CD4-positive, alpha-beta memory T cell (primary cell): ENCODE measurements around the gene ATN1. TPM values are rescaled to one million over a fixed set of nuclear protein-coding genes. Genes with fewer than 3 reads are reported as not detected.

Experiments used
- CTCF ChIA-PET: fragments of 350-600 bp; sonication (Branson Sonifier 250); formaldehyde crosslinking; loops from one replicate; lab custom pipeline; 2021; ENCODE audit warnings: inconsistent platforms; ENCODE audit not compliant: partially characterized antibody; lab: Charles Lee
- POLR2A ChIA-PET: fragments of 350-600 bp; sonication (Branson Sonifier 250); formaldehyde crosslinking; loops from one replicate; lab custom pipeline; 2021; ENCODE audit not compliant: partially characterized antibody; lab: Charles Lee
- DNase-seq, 5 donors: peaks; one replicate each; pipeline versions ENCODE4 v3.0.0 to v3.0.0-alpha.2; 2020 to 2022; ENCODE audit warnings: mixed read lengths in 1 of 5
- H3K27ac ChIP-seq: one replicate; pipeline ENCODE4 v1.7.0; 2013; ENCODE audit warnings: low read depth, low read length
- H3K27me3 ChIP-seq: 2 replicates; pipeline ENCODE4 v1.7.0; 2013; ENCODE audit warnings: mild to moderate bottlenecking, low read length, moderate library complexity; ENCODE audit not compliant: insufficient read depth
- H3K36me3 ChIP-seq: 2 replicates; pipeline ENCODE4 v1.7.0; 2013; ENCODE audit warnings: mild to moderate bottlenecking, low read length, moderate library complexity; ENCODE audit not compliant: insufficient read depth
- H3K4me1 ChIP-seq: 2 replicates; pipeline ENCODE4 v1.7.0; 2013; ENCODE audit warnings: mild to moderate bottlenecking, low read length, moderate library complexity; ENCODE audit not compliant: insufficient read depth
- H3K4me3 ChIP-seq, 2 donors: one replicate each; pipeline ENCODE4 v1.7.0; 2013; ENCODE audit warnings: low read length in 2 of 2, mild to moderate bottlenecking in 1 of 2
- H3K9me3 ChIP-seq, 2 donors: one replicate each; pipeline ENCODE4 v1.7.0; 2013; ENCODE audit warnings: low read length in 2 of 2, control low read depth in 1 of 2; ENCODE audit not compliant: control insufficient read depth in 1 of 2
- H3K27ac Mint-ChIP-seq, 7 donors: one replicate each; pipeline ENCODE4 v1.8.0; 2020 to 2021; ENCODE audit warnings: mixed read lengths in 7 of 7, mild to moderate bottlenecking in 6 of 7, inconsistent platforms in 3 of 7, moderate library complexity in 3 of 7
- H3K27me3 Mint-ChIP-seq, 2 donors: one replicate each; pipeline ENCODE4 v1.8.0; 2020 to 2021; ENCODE audit warnings: mixed read lengths in 2 of 2
- H3K36me3 Mint-ChIP-seq, 2 donors: one replicate each; pipeline ENCODE4 v1.8.0; 2020 to 2021; ENCODE audit warnings: mixed read lengths in 2 of 2, inconsistent platforms in 1 of 2, mild to moderate bottlenecking in 1 of 2
- H3K4me1 Mint-ChIP-seq, 4 donors: one replicate each; pipeline ENCODE4 v1.8.0; 2020 to 2021; ENCODE audit warnings: mixed read lengths in 4 of 4, mild to moderate bottlenecking in 1 of 4
- H3K4me3 Mint-ChIP-seq, 8 donors: one replicate each; pipeline ENCODE4 v1.8.0; 2020 to 2021; ENCODE audit warnings: mixed read lengths in 8 of 8, mild to moderate bottlenecking in 7 of 8, moderate library complexity in 6 of 8, inconsistent platforms in 3 of 8
- H3K9me3 Mint-ChIP-seq, 8 donors: one replicate each; pipeline ENCODE4 v1.8.0; 2020 to 2021; ENCODE audit warnings: mixed read lengths in 8 of 8, mild to moderate bottlenecking in 5 of 8, inconsistent platforms in 3 of 8, moderate library complexity in 1 of 8
- intact Hi-C: fragments of 100-400 bp; cut with micrococcal nuclease; formaldehyde crosslinking; loops from one replicate; pipeline ENCODE4 v1.15.1; 2023
- polyA plus RNA-seq, 2 donors: library from polyadenylated mRNA; unstranded; fragments of 300-500 nt; fragmentation: Illumina TruSeq; gene quantifications; one replicate each; pipeline ENCODE4 v1.2.3, GENCODE V29; 2021
- total RNA-seq, 2 experiments: library from RNA; stranded (reverse); gene quantifications; one replicate each; pipeline ENCODE4 v1.2.3, GENCODE V29; 2021

Gene ATN1
- total and polyA plus RNA-seq, 4 experiments from 2014 or later = 0.16 to 33.0 (median 16.7) TPM

DNA sequence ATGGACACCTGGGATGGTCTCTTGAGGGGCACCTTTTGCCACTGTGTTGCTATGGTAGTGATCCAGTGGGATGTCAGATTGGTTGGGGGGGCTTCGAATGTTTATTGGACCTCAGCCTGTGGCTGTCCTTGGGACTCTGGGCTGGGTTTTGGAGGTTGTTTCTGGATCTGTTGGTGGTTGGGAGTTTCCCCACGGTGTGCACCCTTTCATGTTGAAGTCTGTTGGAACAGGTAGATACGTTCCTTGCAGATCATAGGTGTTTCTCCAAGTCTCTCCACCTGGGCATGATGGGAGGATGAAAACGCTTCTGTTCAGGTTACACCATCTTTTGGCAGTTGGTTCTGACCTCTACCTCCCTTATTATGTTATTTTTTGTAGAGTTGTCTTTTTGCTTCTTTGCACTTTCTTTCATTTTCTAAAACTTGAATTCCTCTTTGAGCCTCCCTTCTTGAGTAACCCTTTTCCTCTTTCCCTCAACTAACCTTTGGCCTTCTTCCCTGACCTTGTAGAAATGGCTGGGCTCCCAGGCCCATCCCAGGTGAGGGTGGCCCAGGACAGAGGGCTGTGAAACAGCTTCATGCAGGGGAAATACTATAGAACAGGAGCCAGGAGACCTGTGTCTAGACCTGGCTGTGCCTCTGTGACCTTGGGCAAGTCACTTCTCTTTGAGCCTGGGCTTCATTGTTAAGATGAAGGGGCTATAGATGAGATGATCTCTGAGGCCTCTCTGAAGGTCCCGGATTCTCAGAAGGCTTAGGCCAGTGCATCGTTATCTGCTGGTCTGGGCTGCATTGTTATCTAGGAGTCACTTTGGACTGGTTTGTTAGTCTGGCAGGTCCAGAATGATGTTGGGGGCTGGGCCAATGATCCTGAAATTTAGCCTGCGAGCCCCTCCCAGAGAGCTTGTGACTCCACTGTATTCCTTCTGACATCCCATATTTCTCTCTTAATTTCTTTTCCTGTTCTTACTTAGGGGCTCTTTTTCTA, 2.0 kb downstream of the ATN1 start:
- peak overlapping the region; percentile 67 for H3K27ac ChIP-seq
- no peaks in the 10 kb centered on the region for H3K9me3 ChIP-seq
- no peaks in the 10 kb centered on the region for H3K27me3 ChIP-seq
- H3K36me3 Mint-ChIP-seq = peaks cover 0 to 18% of the 10 kb centered on the region in 2 donors
- ChIA-PET CTCF (interaction anchor here (0.7 to 1.8 kb wide), 6 partner anchors 8 to 181 kb away, joined by 3 to 11 read pairs (median 6); partner anchors contain the start of genes C12orf57, RNU7-1 and SPSB2), POLR2A (interaction anchor here (0.8 to 17.5 kb wide), 14 partner anchors 7 to 89 kb away, joined by 3 to 280 read pairs (median 4); partner anchors contain the start of genes C12orf57, ENO2, LPCAT3 and LRRC23)
- H3K9me3 Mint-ChIP-seq = no peaks in the 10 kb centered on the region
- peaks cover 42% of the 10 kb centered on the region for H3K4me1 ChIP-seq
- DNase-seq = peak in 1 of 5 donors; percentile 40
- peaks cover 30 to 65% (median 41%) of the 10 kb centered on the region in 4 donors for H3K4me1 Mint-ChIP-seq
- peak overlapping the region in 1 of 2 donors; percentile 14 for H3K4me3 ChIP-seq
- peaks cover 6% of the 10 kb centered on the region for H3K36me3 ChIP-seq
- peak overlapping the region; percentile 82 to 96 (median 94) for H3K27ac Mint-ChIP-seq
- intact Hi-C loops = no loop called here
- H3K27me3 Mint-ChIP-seq = no peaks in the 10 kb centered on the region
- H3K4me3 Mint-ChIP-seq = peak overlapping the region; percentile 71 to 93 (median 88)

DNA sequence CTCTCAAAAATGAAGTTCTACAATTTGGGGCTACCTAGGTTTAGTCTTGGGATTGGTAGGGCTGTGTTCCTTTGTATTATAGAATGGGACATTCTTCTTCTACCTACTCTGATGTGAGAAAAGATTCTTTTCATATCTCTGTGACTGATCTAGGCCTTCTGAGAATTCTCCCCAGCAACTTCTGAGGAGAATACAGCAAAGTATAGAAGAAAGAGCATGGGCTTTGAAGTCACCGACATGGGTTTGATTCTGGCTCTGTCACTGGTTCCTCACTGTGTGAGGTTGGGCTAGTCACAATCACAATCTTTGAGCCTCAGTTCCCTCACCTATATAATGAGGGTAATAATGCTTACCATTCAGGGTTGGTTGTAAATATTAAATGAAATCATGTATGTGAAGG, 5.0 kb downstream of the ATN1 start:
- Mint-ChIP-seq H3K4me3 (no peak overlapping the region), H3K27me3 (no peaks in the 10 kb centered on the region), H3K4me1 (peaks cover 36 to 71% (median 41%) of the 10 kb centered on the region in 4 donors), H3K36me3 (peaks cover 6 to 34% of the 10 kb centered on the region in 2 donors), H3K9me3 (peaks cover 0 to 2% (median 0%) of the 10 kb centered on the region in 8 donors), H3K27ac (peak overlapping the region; percentile 47 to 99 (median 90))
- Histone ChIP-seq H3K9me3 (no peaks in the 10 kb centered on the region), H3K27me3 (no peaks in the 10 kb centered on the region), H3K36me3 (peaks cover 6% of the 10 kb centered on the region), H3K4me3 (no peak overlapping the region), H3K27ac (peak overlapping the region; percentile 21), H3K4me1 (peaks cover 45% of the 10 kb centered on the region)
- DNase-seq = peak in 1 of 5 donors; percentile 24
- CTCF ChIA-PET = interaction anchor here (0.8 to 2.1 kb wide), 5 partner anchors 9 to 180 kb away, joined by 3 to 9 read pairs (median 4); partner anchors contain the start of gene SPSB2
- intact Hi-C loops = no loop called here
- POLR2A ChIA-PET = interaction anchor here (1.2 to 17.5 kb wide), 2 partner anchors 14 to 29 kb away, joined by 7 to 280 read pairs; partner anchors contain the start of genes C12orf57, PTPN6 and RNU7-1

GRCh38 chr12:6934110-6934509, 6.4 kb downstream of the ATN1 start:
- peak in 1 of 5 donors; percentile 23 for DNase-seq
- no peak overlapping the region for H3K4me3 ChIP-seq
- H3K27ac ChIP-seq = no peak overlapping the region
- no peaks in the 10 kb centered on the region for H3K27me3 ChIP-seq
- CTCF ChIA-PET = interaction anchor here (1.3 to 8.2 kb wide), 4 partner anchors 10 to 62 kb away, joined by 4 to 77 read pairs (median 6); partner anchors contain the start of genes C12orf57, RNU7-1 and SPSB2
- Mint-ChIP-seq H3K4me3 (peak overlapping the region in 1 of 8 donors; percentile 35), H3K4me1 (peaks cover 33 to 72% (median 42%) of the 10 kb centered on the region in 4 donors), H3K27me3 (no peaks in the 10 kb centered on the region), H3K36me3 (peaks cover 6 to 33% of the 10 kb centered on the region in 2 donors), H3K27ac (peak overlapping the region in 6 of 7 donors; percentile 32 to 99 (median 62)), H3K9me3 (peaks cover 0 to 2% (median 0%) of the 10 kb centered on the region in 8 donors)
- peaks cover 6% of the 10 kb centered on the region for H3K36me3 ChIP-seq
- POLR2A ChIA-PET = interaction anchor here (0.6 to 17.5 kb wide), 6 partner anchors 8 to 60 kb away, joined by 3 to 280 read pairs (median 4); partner anchors contain the start of genes ATN1, C12orf57, ENO2 and PTPN6
- peaks cover 45% of the 10 kb centered on the region for H3K4me1 ChIP-seq
- intact Hi-C loops = no loop called here
- H3K9me3 ChIP-seq = no peaks in the 10 kb centered on the region

- H3K4me1 ChIP-seq = peaks cover 35% of the 10 kb centered on the region
- H3K27ac ChIP-seq = peak overlapping the region; percentile 95
- Mint-ChIP-seq H3K9me3 (peaks cover 0 to 2% (median 0%) of the 10 kb centered on the region in 8 donors), H3K27ac (peak overlapping the region; percentile 72 to 99 (median 92)), H3K4me1 (peaks cover 26 to 61% (median 38%) of the 10 kb centered on the region in 4 donors), H3K27me3 (no peaks in the 10 kb centered on the region), H3K4me3 (peak overlapping the region in 7 of 8 donors; percentile 27 to 55 (median 49)), H3K36me3 (peaks cover 6 to 33% of the 10 kb centered on the region in 2 donors)
- intact Hi-C loops = no loop called here
- ChIA-PET CTCF (interaction anchor here (1.1 to 18.5 kb wide), 4 partner anchors 11 to 253 kb away, joined by 3 to 774 read pairs (median 41); partner anchors contain the start of gene SPSB2), POLR2A (interaction anchor here (0.9 to 22.1 kb wide), 9 partner anchors 10 to 865 kb away, joined by 3 to 1807 read pairs (median 19); partner anchors contain the start of genes ATN1, C12orf57, C1RL and ENO2)
- DNase-seq = peak in 1 of 5 donors; percentile 41
- H3K9me3 ChIP-seq = no peaks in the 10 kb centered on the region
- no peak overlapping the region for H3K4me3 ChIP-seq
- peaks cover 6% of the 10 kb centered on the region for H3K36me3 ChIP-seq
- no peaks in the 10 kb centered on the region for H3K27me3 ChIP-seq
Measured at GRCh38 chr12:6935371-6936193, 7.8 kb downstream of the ATN1 start.

- intact Hi-C loops = no loop called here
- POLR2A ChIA-PET = interaction anchor here (0.9 to 22.1 kb wide), 11 partner anchors 10 to 866 kb away, joined by 3 to 1807 read pairs (median 19); partner anchors contain the start of genes ATN1, C12orf57, C1RL and ENO2
- Histone ChIP-seq H3K27me3 (no peaks in the 10 kb centered on the region), H3K36me3 (peaks cover 6% of the 10 kb centered on the region), H3K27ac (peak overlapping the region; percentile 95), H3K4me1 (peaks cover 35% of the 10 kb centered on the region), H3K4me3 (peak overlapping the region in 1 of 2 donors; percentile 82), H3K9me3 (no peaks in the 10 kb centered on the region)
- no peaks in the 10 kb centered on the region for H3K27me3 Mint-ChIP-seq
- peaks cover 6 to 33% of the 10 kb centered on the region in 2 donors for H3K36me3 Mint-ChIP-seq
- H3K27ac Mint-ChIP-seq = peak overlapping the region; percentile 91 to 99 (median 94)
- CTCF ChIA-PET = interaction anchor here (1.1 to 18.5 kb wide), 4 partner anchors 12 to 252 kb away, joined by 3 to 774 read pairs (median 41); partner anchors contain the start of gene SPSB2
- H3K4me3 Mint-ChIP-seq = peak overlapping the region; percentile 80 to 88 (median 84)
- DNase-seq = no peak
- peaks cover 0 to 2% (median 0%) of the 10 kb centered on the region in 8 donors for H3K9me3 Mint-ChIP-seq
- H3K4me1 Mint-ChIP-seq = peaks cover 23 to 56% (median 37%) of the 10 kb centered on the region in 4 donors
Measured at GRCh38 chr12:6936194-6936635, 8.5 kb downstream of the ATN1 start.
